HepG2 (cell line): ENCODE results near the gene PPP1R27. TPM values are rescaled to one million over a fixed set of nuclear protein-coding genes. Genes with fewer than 3 reads are reported as not detected.

ENCODE experiments used
- CAMTA2 ChIP-seq: sonication (generic); formaldehyde crosslinking; IDR thresholded peaks from 2 replicates; pipeline ENCODE4 v1.4.0; 2020; ENCODE audit warnings: mild to moderate bottlenecking, missing genetic modification reagents, borderline replicate concordance
- CBX2 ChIP-seq, 2 experiments: fragments of 200-600 bp in 1 of 2; sonication (generic); formaldehyde crosslinking in 1 of 2; IDR thresholded peaks; 2 replicates each; pipeline versions ENCODE4 v1.7.0 to v1.8.1; 2018 to 2022; ENCODE audit warnings: low read depth in 2 of 2, low read length in 1 of 2, mild to moderate bottlenecking in 1 of 2, missing genetic modification reagents in 1 of 2
- CENPBD1 ChIP-seq: sonication (generic); formaldehyde crosslinking; IDR thresholded peaks from 2 replicates; pipeline ENCODE4 v1.8.0; 2022; ENCODE audit warnings: missing genetic modification reagents, low read depth, mild to moderate bottlenecking, borderline replicate concordance
- DMTF1 ChIP-seq: sonication (generic); formaldehyde crosslinking; IDR thresholded peaks from 2 replicates; pipeline ENCODE4 v1.4.0; 2020; ENCODE audit warnings: mild to moderate bottlenecking, missing genetic modification reagents
- FUBP1 ChIP-seq: sonication (generic); formaldehyde crosslinking; IDR thresholded peaks from 2 replicates; pipeline ENCODE4 v1.5.1; 2020; ENCODE audit warnings: missing genetic modification reagents, mild to moderate bottlenecking, borderline replicate concordance
- HOXA7 ChIP-seq: sonication (generic); formaldehyde crosslinking; IDR thresholded peaks from 2 replicates; pipeline ENCODE4 v1.8.1; 2022; ENCODE audit warnings: mild to moderate bottlenecking, missing genetic modification reagents, moderate library complexity
- ISX ChIP-seq: sonication (generic); formaldehyde crosslinking; conservative IDR thresholded peaks from 2 replicates; pipeline ENCODE4 v1.5.0; 2020; ENCODE audit warnings: missing genetic modification reagents
- MATR3 ChIP-seq: sonication (generic); formaldehyde crosslinking; IDR thresholded peaks from 2 replicates; pipeline ENCODE4 v1.4.0; 2020; ENCODE audit warnings: missing genetic modification reagents
- MEIS2 ChIP-seq: sonication (generic); formaldehyde crosslinking; IDR thresholded peaks from 2 replicates; pipeline ENCODE4 v1.9.0; 2021; ENCODE audit warnings: mild to moderate bottlenecking, missing genetic modification reagents
- SP140L ChIP-seq: sonication (generic); formaldehyde crosslinking; IDR thresholded peaks from 2 replicates; pipeline ENCODE4 v1.4.0; 2020; ENCODE audit warnings: missing genetic modification reagents, borderline replicate concordance
- TEAD3 ChIP-seq: optimal IDR thresholded peaks from 2 replicates; pipeline ENCODE3; 2016; ENCODE audit warnings: borderline replicate concordance
- ZNF124 ChIP-seq: sonication (generic); formaldehyde crosslinking; IDR thresholded peaks from 2 replicates; pipeline ENCODE4 v1.4.0; 2020; ENCODE audit warnings: missing genetic modification reagents
- ZNF331 ChIP-seq: sonication (generic); formaldehyde crosslinking; IDR thresholded peaks from 2 replicates; pipeline ENCODE4 v1.4.0; 2020; ENCODE audit warnings: missing genetic modification reagents
- ZNF570 ChIP-seq: sonication (generic); formaldehyde crosslinking; IDR thresholded peaks from 2 replicates; pipeline ENCODE4 v1.4.0; 2020; ENCODE audit warnings: mild to moderate bottlenecking, missing genetic modification reagents, borderline replicate concordance
- ZNF589 ChIP-seq: sonication (generic); formaldehyde crosslinking; conservative IDR thresholded peaks from 2 replicates; pipeline ENCODE4 v1.8.0; 2022; ENCODE audit warnings: mild to moderate bottlenecking, moderate library complexity, missing genetic modification reagents
- ZNF644 ChIP-seq: IDR thresholded peaks from 2 replicates; pipeline ENCODE4 v1.6.1; 2016; ENCODE audit warnings: low read depth
- ZNF749 ChIP-seq: sonication (generic); formaldehyde crosslinking; IDR thresholded peaks from 2 replicates; pipeline ENCODE4 v1.8.0; 2022; ENCODE audit warnings: mild to moderate bottlenecking, missing genetic modification reagents, moderate library complexity, borderline replicate concordance
- polyA plus RNA-seq, 8 experiments: library from polyadenylated mRNA; depleted of rRNA in 3 of 8; stranded (reverse) in 7 of 8; unstranded in 1 of 8; fragments of >200 nt; fragmentation: Illumina TruSeq in 4 of 8; extraction: Trizol in 4 of 8; gene quantifications; 2 replicates each; pipeline versions ENCODE4 v1.2.1 to v1.2.3, GENCODE V29; 2011 to 2016; ENCODE audit warnings: low read depth in 4 of 8, missing spikeins in 1 of 8, mixed read lengths in 1 of 8; ENCODE audit not compliant: insufficient read depth in 1 of 8
- total RNA-seq, 5 experiments: library from RNA; depleted of rRNA; stranded (reverse); fragments of >200 nt; fragmentation: Illumina TruSeq; extraction: Trizol; gene quantifications; 2 replicates each; pipeline ENCODE4 v1.2.3, GENCODE V29; 2016; ENCODE audit warnings: low read depth in 1 of 5
- TF ChIP-seq, protein P1 (sequence below): sonication (generic); formaldehyde crosslinking; IDR thresholded peaks from 2 replicates; pipeline ENCODE4 v1.5.0; 2020; ENCODE audit warnings: missing genetic modification reagents, mild to moderate bottlenecking, borderline replicate concordance
- TF ChIP-seq, protein P2 (sequence below): sonication (generic); formaldehyde crosslinking; IDR thresholded peaks from 2 replicates; pipeline ENCODE4 v1.5.0; 2020; ENCODE audit warnings: missing genetic modification reagents, mild to moderate bottlenecking, borderline replicate concordance
- TF ChIP-seq, protein P3 (sequence below): sonication (generic); formaldehyde crosslinking; IDR thresholded peaks from 2 replicates; pipeline ENCODE4 v1.4.0; 2020; ENCODE audit warnings: missing genetic modification reagents

PPP1R27 gene
- total and polyA plus RNA-seq, 2 of the 13 experiments (the other 11 are each of a cell fraction or from before 2014, with no cell fraction given): 0.17 to 1.00 TPM

DNA sequence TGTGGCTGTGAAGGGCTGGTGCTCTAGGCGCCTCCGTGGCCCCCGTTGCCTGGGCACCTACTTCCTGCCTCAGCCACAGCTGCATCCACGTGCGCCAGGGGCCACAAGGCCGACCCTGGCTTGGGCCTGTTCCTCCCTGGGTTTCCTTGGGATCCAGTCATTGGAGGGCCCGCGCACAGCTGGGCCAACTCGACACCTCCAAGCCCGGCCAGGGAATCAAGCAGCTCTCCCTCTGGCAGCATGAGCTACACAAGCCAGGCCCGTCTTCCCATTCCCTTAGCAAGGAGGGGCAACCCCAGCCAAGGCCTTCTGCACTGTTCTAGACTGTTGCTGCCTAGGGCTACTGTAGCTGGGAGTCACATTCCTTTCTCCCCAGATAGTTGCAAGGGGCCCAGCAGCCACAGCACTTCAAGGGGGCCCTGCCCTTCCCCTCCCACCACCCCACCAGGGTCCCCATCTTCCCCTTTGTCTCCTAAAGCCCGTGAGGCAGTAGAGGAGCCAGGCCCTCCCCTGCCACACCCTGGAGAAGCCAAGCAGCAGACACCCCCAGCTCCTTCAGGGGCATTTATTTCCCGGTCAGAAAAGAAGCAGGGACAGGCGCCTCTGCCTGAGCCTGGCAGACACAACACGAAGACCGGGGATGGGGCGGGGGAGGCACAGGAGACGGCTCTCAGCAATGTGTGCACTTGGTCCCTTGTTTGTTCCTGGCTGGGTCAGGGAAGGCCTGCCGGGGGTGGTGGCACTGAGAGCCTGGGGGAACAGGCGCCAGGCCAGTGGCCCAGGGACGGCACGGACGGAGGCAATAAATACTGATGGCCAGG is 32.5 kb upstream of the PPP1R27 start (continued):
- TF ChIP-seq, protein P1, sequence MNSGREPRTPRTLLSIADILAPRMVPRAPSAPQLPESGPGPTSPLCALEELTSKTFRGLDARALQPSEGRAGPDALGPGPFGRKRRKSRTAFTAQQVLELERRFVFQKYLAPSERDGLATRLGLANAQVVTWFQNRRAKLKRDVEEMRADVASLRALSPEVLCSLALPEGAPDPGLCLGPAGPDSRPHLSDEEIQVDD (CRISPR knock-in tag): no peak
- TF ChIP-seq ZNF331 (CRISPR knock-in tag) (no peak), ZNF644 (CRISPR knock-in tag) (no peak), HOXA7 (CRISPR knock-in tag) (no peak), MATR3 (CRISPR knock-in tag) (no peak), SP140L (CRISPR knock-in tag) (no peak), ZNF124 (CRISPR knock-in tag) (no peak), DMTF1 (CRISPR knock-in tag) (peak; percentile 83; the same call in 1 of the 2 replicates), CBX2 (IDR thresholded peaks at IDR 0.05; ENCODE audit: low read depth, low read length) (no peak), CBX2 (CRISPR knock-in tag; IDR thresholded peaks at IDR 0.05; ENCODE audit: low read depth) (no peak), FUBP1 (CRISPR knock-in tag) (no peak), ZNF749 (CRISPR knock-in tag) (no peak; the same call in 1 of the 2 replicates), CAMTA2 (CRISPR knock-in tag) (0 out of 2 replicates have a peak, but pooled peaks have one; percentile 19), TEAD3 (CRISPR knock-in tag) (no peak), CENPBD1 (CRISPR knock-in tag) (peak; percentile 79; the same call in 1 of the 2 replicates), ZNF589 (CRISPR knock-in tag) (peak; percentile 17; the same call in 1 of the 2 replicates), MEIS2 (no peak; the same call in 1 of the 2 replicates), ISX (CRISPR knock-in tag) (no peak), ZNF570 (CRISPR knock-in tag) (no peak)
- TF ChIP-seq, protein P2, sequence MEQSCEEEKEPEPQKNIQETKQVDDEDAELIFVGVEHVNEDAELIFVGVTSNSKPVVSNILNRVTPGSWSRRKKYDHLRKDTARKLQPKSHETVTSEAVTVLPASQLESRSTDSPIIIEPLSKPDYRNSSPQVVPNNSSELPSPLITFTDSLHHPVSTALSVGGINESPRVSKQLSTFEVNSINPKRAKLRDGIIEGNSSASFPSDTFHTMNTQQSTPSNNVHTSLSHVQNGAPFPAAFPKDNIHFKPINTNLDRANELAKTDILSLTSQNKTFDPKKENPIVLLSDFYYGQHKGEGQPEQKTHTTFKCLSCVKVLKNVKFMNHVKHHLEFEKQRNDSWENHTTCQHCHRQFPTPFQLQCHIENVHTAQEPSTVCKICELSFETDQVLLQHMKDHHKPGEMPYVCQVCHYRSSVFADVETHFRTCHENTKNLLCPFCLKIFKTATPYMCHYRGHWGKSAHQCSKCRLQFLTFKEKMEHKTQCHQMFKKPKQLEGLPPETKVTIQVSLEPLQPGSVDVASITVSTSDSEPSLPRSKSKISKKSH (CRISPR knock-in tag): no peak; the same call in 1 of the 2 replicates
- TF ChIP-seq, protein P3, sequence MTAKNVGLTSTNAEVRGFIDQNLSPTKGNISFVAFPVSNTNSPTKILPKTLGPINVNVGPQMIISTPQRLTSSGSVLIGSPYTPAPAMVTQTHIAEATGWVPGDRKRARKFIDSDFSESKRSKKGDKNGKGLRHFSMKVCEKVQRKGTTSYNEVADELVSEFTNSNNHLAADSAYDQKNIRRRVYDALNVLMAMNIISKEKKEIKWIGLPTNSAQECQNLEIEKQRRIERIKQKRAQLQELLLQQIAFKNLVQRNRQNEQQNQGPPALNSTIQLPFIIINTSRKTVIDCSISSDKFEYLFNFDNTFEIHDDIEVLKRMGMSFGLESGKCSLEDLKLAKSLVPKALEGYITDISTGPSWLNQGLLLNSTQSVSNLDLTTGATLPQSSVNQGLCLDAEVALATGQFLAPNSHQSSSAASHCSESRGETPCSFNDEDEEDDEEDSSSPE (CRISPR knock-in tag): no peak
